Measurements from ENCODE around the gene ASPM.

The ASPM gene, protein sequence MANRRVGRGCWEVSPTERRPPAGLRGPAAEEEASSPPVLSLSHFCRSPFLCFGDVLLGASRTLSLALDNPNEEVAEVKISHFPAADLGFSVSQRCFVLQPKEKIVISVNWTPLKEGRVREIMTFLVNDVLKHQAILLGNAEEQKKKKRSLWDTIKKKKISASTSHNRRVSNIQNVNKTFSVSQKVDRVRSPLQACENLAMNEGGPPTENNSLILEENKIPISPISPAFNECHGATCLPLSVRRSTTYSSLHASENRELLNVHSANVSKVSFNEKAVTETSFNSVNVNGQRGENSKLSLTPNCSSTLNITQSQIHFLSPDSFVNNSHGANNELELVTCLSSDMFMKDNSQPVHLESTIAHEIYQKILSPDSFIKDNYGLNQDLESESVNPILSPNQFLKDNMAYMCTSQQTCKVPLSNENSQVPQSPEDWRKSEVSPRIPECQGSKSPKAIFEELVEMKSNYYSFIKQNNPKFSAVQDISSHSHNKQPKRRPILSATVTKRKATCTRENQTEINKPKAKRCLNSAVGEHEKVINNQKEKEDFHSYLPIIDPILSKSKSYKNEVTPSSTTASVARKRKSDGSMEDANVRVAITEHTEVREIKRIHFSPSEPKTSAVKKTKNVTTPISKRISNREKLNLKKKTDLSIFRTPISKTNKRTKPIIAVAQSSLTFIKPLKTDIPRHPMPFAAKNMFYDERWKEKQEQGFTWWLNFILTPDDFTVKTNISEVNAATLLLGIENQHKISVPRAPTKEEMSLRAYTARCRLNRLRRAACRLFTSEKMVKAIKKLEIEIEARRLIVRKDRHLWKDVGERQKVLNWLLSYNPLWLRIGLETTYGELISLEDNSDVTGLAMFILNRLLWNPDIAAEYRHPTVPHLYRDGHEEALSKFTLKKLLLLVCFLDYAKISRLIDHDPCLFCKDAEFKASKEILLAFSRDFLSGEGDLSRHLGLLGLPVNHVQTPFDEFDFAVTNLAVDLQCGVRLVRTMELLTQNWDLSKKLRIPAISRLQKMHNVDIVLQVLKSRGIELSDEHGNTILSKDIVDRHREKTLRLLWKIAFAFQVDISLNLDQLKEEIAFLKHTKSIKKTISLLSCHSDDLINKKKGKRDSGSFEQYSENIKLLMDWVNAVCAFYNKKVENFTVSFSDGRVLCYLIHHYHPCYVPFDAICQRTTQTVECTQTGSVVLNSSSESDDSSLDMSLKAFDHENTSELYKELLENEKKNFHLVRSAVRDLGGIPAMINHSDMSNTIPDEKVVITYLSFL (N-terminal part only)

GRCh38 chr1:197146101-197147095 is at the start of gene ASPM:
Gene ASPM, minus strand, starts transcription at chr1:197146669. Its CDS starts 232 bp downstream, at chr1:197146437.
- DNase-seq (ENCODE audit: low read depth): peak; percentile 90

- no peak for DNase-seq (ENCODE audit: low read depth)
Observed at GRCh38 chr1:197195100-197195499, 48.6 kb upstream of the ASPM start.

- DNase-seq (ENCODE audit: low read depth): no peak
Observed at GRCh38 chr1:197184190-197184589, 37.7 kb upstream of the ASPM start.

- DNase-seq (ENCODE audit: low read depth): no peak
Observed at GRCh38 chr1:197183195-197183748, 36.8 kb upstream of the ASPM start.

DNA sequence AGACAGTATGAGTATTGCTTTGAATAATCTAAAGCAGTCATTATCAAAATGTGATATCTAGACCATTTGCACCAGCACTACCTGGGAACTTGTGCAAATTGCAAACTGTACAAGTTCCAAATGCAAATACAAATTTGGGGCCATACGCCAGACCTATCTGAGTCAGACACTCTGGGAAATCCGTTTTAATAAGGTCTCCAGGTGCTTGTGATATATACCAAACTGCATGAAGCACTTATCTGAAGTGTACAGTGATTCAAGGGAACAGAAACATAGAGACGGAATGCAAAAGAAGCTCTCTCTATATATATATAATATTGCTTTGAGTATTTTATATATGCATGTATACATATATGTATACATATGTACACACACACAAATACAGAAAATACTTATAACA is 36.2 kb upstream of the ASPM start:
- DNase-seq (ENCODE audit: low read depth): no peak

DNA sequence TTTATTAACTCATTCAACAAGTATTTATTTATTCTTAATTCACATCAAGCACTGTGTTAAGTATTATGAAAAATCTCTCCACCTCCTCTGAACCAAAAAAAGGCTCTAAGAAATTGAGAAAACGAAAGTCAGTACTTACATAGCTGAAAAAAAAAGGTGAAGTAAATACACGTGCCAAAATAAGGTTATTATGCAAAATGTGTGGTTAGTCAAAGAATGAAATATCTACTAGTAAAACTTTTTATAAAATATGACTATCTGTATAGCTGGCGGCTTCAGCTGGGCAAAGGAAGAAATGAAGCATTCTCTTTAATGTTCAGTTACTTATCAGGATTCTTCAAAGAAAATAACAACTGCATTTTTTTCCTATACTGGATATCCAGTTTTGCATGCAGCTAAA is 35.5 kb upstream of the ASPM start:
- no peak for DNase-seq (ENCODE audit: low read depth)

DNA sequence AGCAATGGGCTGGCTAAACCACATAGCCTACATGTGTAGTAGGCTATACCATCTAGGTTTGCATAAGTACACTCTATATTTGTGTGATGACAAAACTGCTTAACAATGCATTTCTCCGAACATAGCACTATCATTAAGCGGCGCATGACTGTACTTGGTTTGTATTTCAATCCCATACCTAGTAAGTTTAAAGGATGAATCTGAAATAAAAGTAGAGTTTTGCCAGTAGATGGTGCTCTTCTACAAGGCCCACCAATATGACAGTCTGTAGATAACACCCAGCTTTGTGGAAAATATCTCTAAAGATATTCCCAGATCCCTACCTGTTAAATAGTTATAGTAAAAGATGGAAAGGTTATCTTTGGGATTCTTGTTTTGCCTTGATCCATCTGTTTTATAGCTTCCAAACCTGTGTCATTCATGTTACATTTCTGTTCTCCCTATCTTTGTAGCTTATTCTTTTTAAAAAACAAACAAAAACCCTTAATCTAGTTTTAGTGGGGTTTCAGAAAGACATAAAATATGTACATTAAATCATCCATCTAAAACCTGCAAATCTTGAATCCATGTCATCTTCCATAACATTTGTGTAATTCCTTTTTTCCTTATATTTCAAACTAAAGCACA is 33.9 kb upstream of the ASPM start:
- DNase-seq (ENCODE audit: low read depth): no peak

DNA sequence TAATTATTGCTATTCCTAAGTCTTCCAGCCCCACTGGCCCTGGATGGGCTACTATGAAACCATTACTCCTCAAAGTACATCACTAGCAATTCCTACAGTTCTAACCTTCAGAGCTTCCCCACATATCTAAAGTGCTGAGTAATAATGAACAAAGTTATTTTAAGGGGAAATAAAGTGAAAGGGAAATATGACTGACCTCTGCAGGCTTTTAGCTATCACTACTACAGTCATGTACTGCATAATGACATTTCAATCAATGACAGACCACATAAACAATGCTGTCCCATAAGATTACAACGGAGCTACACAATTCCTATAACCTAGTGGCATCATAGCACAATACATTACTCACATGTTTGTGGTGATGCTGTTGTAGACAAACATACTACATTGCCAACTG is 32.5 kb upstream of the ASPM start:
- no peak for DNase-seq (ENCODE audit: low read depth)

DNA sequence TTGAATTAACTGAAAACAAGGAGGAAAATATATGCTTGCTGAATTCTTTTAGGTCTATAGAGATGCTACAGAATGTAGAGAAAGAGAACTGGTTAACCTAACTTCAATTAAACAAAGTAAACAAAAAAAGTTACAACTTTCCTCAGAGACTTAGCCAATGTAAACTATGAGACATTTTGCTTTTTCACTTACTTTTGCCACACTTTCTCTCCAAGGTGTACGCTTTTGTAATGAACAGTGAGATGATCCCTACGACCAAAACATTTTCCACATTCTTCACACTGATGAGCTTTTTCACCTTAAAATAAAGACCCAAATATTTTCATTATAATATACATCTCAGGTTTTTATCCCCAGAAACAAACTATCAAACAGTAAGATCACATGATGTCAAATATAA is 28.3 kb upstream of the ASPM start:
- no peak for DNase-seq (ENCODE audit: low read depth)

GRCh38 chr1:197173571-197174507 is 27.4 kb upstream of the ASPM start:
- no peak for DNase-seq (ENCODE audit: low read depth)

DNA sequence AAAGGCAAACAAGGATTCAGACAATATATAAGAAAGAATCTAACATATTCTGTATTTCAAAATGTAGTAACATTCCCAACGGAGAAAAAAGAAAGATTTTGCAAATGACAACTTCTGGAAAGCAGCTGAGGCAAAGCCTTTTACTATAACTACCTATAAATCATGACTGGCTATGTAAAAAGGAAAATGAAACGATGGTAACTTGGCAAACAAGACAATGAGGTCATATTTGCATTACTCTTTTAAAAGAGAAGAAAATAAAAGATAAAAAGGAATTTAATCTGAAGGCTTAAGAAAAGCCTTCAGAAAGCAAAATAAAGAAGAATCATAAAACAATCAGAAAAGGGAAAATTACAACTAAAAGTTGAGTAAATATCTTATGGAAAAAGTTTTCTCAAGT is 25.1 kb upstream of the ASPM start:
- DNase-seq (ENCODE audit: low read depth): no peak

GRCh38 chr1:197170538-197170937 is 24.1 kb upstream of the ASPM start:
- DNase-seq (ENCODE audit: low read depth): no peak

DNA sequence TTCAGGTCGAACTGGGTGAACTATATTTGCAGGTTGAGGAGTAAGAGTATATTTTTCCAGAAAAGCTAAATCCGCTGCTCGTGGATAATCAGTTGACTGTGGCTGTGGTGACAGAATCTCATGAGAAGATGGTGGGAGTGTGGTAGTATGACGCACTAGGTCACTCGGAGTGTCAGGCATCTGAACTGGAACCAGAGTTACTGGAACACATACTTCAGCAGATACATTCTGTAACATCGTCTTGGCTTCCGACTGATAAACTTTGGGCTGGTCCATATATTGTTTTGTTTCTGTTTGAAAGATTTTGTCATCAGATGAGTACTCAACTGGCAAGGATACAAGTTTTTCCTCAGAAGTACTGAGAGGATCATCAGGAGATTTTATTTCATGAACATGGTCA is 13.0 kb upstream of the ASPM start:
- no peak for DNase-seq (ENCODE audit: low read depth)

DNA sequence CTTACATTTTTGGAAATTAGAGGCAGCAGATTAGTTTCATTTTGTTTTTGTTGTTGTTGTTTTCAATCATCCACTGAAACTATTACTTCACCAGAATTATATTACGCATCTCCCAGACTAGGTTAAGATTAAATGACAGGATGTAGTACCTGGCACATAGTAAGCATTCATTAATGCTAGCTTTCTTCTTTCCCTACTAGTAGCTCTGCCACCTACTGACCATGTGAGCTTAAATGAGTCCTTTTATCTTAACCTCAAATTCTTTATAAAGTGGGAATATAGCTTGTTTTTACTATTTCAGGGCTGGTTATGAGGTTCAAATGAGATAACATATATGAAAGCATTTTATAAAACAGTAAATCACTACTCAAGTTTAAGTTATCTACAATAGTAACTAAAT is 10.2 kb upstream of the ASPM start:
- DNase-seq (ENCODE audit: low read depth): no peak

DNA sequence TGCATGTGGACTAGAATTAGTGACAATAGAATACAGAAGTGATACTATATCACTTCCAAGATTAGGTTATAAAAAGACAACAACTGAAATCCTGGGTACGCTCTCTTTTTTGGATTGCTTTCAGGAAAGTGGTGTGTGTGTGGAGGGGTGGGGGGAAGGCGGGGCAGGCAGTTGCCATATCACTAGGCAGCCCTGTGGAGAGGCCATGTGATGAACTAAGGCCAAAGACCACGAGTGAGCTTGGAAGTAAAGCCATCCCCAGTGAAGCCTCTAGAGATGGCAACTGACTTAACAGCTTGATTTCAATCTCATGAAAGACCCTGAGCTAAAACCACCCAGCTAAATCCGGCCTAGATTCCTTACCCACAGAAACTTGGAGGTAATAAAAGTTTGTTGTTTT is 6.2 kb upstream of the ASPM start:
- no peak for DNase-seq (ENCODE audit: low read depth)

GRCh38 chr1:197151185-197151584 is 4.7 kb upstream of the ASPM start:
- DNase-seq (ENCODE audit: low read depth): no peak

GRCh38 chr1:197150336-197151005 is 4.0 kb upstream of the ASPM start:
- no peak for DNase-seq (ENCODE audit: low read depth)

- DNase-seq (ENCODE audit: low read depth): no peak
Observed at GRCh38 chr1:197149340-197149739, 2.9 kb upstream of the ASPM start.

Measured in activated T-cell treated with anti-CD3 and anti-CD28 coated beads for 1 hour (primary cell).